A673 (cell line): Measurements from ENCODE around the gene CD28. TPM values are rescaled to one million over a fixed set of nuclear protein-coding genes. Genes with fewer than 3 reads are reported as not detected.

Source experiments
- BruUV-seq: library from RNA; stranded (reverse); fragments of 400-500 nt; replicated peaks from 2 replicates; lab custom pipeline; 2021; lab: Mats Ljungman, UMichigan
- CTCF ChIA-PET: fragments of 300-600 bp; sonication (Branson Sonifier 250); formaldehyde crosslinking; loops from one replicate; lab custom pipeline; 2022; ENCODE audit warnings: antibody characterized with exemption; lab: Charles Lee
- POLR2A ChIA-PET: fragments of 300-600 bp; sonication (Branson Sonifier 250); formaldehyde crosslinking; loops from one replicate; lab custom pipeline; 2022; ENCODE audit warnings: antibody characterized with exemption; ENCODE audit not compliant: low non-redundant PET; lab: Charles Lee
- DNase-seq: peaks from one replicate; pipeline ENCODE4 v3.0.0-alpha.2; 2015; ENCODE audit warnings: low spot score
- H3K27ac ChIP-seq: fragments of 200-600 bp; sonication (generic); 2 replicates; pipeline ENCODE4 v1.5.1; 2016; ENCODE audit warnings: mixed run types, low read depth, mild to moderate bottlenecking, mixed read lengths, antibody characterized with exemption, low read length; ENCODE audit not compliant: poor library complexity, severe bottlenecking
- H3K27me3 ChIP-seq: fragments of 200-600 bp; sonication (generic); replicated peaks from 2 replicates; pipeline ENCODE4 v1.6.1; 2017; ENCODE audit warnings: mixed run types, low read depth, mild to moderate bottlenecking, mixed read lengths, antibody characterized with exemption, low read length; ENCODE audit not compliant: insufficient read depth, poor library complexity
- H3K36me3 ChIP-seq: fragments of 200-600 bp; sonication (generic); 2 replicates; pipeline ENCODE4 v1.6.1; 2016; ENCODE audit warnings: mixed run types, mild to moderate bottlenecking, mixed read lengths, antibody characterized with exemption, low read length; ENCODE audit not compliant: insufficient read depth, poor library complexity, severe bottlenecking
- H3K4me1 ChIP-seq: fragments of 200-600 bp; sonication (generic); 2 replicates; pipeline ENCODE4 v1.6.1; 2017; ENCODE audit warnings: mixed run types, mild to moderate bottlenecking, mixed read lengths, antibody characterized with exemption, low read length; ENCODE audit not compliant: insufficient read depth, poor library complexity, severe bottlenecking
- H3K4me3 ChIP-seq: fragments of 200-600 bp; sonication (generic); 2 replicates; pipeline ENCODE4 v1.5.1; 2016; ENCODE audit warnings: low read depth, mixed run types, mild to moderate bottlenecking, mixed read lengths, low read length; ENCODE audit not compliant: poor library complexity, severe bottlenecking
- H3K9me3 ChIP-seq: fragments of 200-600 bp; sonication (generic); 2 replicates; pipeline ENCODE4 v1.6.1; 2016; ENCODE audit warnings: mixed run types, low read depth, mild to moderate bottlenecking, mixed read lengths, antibody characterized with exemption, low read length; ENCODE audit not compliant: poor library complexity, severe bottlenecking
- EZH2 ChIP-seq: fragments of 200-600 bp; sonication (generic); IDR thresholded peaks from 2 replicates; pipeline ENCODE4 v1.6.1; 2017; ENCODE audit warnings: borderline replicate concordance, low read depth, mild to moderate bottlenecking, mixed read lengths, antibody characterized with exemption, low read length; ENCODE audit not compliant: poor library complexity, severe bottlenecking
- intact Hi-C: fragments of 100-400 bp; cut with micrococcal nuclease; formaldehyde crosslinking; loops from one replicate; pipeline ENCODE4 v1.10.0; 2022; ENCODE audit not compliant: unreplicated experiment
- total RNA-seq: library from RNA; stranded (reverse); gene quantifications from 2 replicates; pipeline ENCODE4 v1.2.3, GENCODE V29; 2021
- TF ChIP-seq, protein P1 (sequence below): fragments of 300-800, 200-600 bp; sonication (generic); conservative IDR thresholded peaks from 2 replicates; pipeline ENCODE4 v1.5.1; 2017; ENCODE audit warnings: low read depth, mild to moderate bottlenecking, antibody characterized with exemption, low read length, moderate library complexity, mixed read lengths

Gene CD28
- total RNA-seq, 1 experiment from 2014 or later: not detected

DNA sequence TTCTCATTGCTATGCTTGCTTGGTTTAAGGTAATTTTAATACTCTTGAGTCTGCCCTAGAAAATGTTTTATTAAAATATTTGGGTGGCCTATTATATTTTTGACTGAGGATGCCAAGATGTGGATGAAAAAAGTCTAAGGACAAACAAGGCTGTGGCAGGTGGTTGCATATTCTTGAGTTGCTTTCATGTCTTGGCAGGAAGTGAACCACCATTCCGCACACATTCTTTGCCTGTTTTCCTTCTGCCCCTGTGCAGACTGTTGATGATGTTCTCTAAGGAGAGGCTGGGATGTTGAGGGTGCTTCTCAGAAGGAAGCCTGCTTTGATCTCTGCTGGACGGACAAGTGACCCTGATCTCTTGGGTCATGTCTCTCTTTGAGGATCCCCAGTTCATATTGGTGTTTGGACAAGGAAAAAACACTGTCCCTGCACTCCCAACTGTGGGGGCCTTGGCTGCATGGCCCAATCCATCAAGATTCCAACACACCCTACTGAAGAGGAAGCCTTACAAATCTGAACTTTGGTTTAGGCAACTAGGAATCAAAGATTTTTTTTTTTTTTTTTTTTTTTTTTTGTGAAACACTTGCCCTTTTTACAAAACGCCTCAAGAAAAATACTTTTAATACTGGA is 45.0 kb upstream of the CD28 start:
- intact Hi-C loops: no loop called here
- no peak for DNase-seq
- Histone ChIP-seq H3K36me3 (no peaks in the 10 kb centered on the region), H3K4me3 (no peak overlapping the region), H3K27me3 (no peaks in the 10 kb centered on the region), H3K9me3 (no peaks in the 10 kb centered on the region), H3K27ac (no peak overlapping the region), H3K4me1 (no peaks in the 10 kb centered on the region)
- no TSS peak for BruUV-seq
- ChIA-PET POLR2A (no interaction called here), CTCF (no interaction called here)
- TF ChIP-seq, protein P1, sequence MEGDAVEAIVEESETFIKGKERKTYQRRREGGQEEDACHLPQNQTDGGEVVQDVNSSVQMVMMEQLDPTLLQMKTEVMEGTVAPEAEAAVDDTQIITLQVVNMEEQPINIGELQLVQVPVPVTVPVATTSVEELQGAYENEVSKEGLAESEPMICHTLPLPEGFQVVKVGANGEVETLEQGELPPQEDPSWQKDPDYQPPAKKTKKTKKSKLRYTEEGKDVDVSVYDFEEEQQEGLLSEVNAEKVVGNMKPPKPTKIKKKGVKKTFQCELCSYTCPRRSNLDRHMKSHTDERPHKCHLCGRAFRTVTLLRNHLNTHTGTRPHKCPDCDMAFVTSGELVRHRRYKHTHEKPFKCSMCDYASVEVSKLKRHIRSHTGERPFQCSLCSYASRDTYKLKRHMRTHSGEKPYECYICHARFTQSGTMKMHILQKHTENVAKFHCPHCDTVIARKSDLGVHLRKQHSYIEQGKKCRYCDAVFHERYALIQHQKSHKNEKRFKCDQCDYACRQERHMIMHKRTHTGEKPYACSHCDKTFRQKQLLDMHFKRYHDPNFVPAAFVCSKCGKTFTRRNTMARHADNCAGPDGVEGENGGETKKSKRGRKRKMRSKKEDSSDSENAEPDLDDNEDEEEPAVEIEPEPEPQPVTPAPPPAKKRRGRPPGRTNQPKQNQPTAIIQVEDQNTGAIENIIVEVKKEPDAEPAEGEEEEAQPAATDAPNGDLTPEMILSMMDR: no peak
- no peak for TF ChIP-seq EZH2

DNA sequence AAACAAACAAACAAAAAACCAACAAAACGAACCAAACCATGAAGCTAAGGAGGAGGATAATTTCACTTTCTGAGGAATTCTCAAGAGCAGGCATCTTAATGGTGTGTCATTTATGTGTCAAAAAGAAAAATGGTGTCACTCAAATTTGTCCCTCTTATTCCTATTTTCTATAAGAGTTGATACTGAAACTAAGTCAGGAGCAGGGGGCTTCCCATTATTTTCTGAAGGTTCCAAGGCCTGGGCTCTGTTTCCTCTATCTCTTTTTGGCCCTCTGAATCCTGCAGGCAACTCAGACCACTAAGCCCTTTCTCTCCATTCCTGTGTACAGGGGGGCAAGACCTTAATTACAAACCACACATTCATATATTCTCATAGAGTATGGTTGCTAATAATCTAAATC is 44.0 kb upstream of the CD28 start:
- Histone ChIP-seq H3K27me3 (no peaks in the 10 kb centered on the region), H3K36me3 (no peaks in the 10 kb centered on the region), H3K4me3 (no peak overlapping the region), H3K4me1 (no peaks in the 10 kb centered on the region), H3K27ac (no peak overlapping the region), H3K9me3 (no peaks in the 10 kb centered on the region)
- no peak for DNase-seq
- BruUV-seq: no TSS peak
- no peak for TF ChIP-seq EZH2
- TF ChIP-seq, protein P1: no peak
- ChIA-PET POLR2A (no interaction called here), CTCF (no interaction called here)
- intact Hi-C loops: no loop called here

DNA sequence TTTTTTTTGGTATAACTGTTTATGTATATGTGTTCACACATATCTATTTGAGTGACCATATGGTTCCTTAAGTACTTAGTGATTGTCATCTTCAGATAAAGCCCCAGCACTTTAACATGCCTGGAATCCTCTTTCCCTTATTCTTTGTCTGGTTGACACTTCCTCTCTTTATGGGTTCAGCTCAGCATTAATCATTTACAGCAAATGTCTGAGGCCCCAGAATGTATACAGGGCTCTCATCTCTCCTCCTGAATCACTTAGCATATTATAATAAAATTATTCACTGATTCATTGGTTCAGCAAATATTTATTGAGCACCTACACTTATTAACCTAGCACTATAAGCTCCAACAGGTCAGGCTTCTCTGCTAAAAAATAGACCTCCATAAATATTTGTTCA is 43.5 kb upstream of the CD28 start:
- no peaks in the 10 kb centered on the region for H3K36me3 ChIP-seq
- ChIA-PET POLR2A (no interaction called here), CTCF (no interaction called here)
- no peak overlapping the region for H3K27ac ChIP-seq
- no peak overlapping the region for H3K4me3 ChIP-seq
- intact Hi-C loops: no loop called here
- H3K9me3 ChIP-seq: no peaks in the 10 kb centered on the region
- no peaks in the 10 kb centered on the region for H3K27me3 ChIP-seq
- TF ChIP-seq, protein P1: no peak
- TF ChIP-seq EZH2: no peak
- no peak for DNase-seq
- H3K4me1 ChIP-seq: no peaks in the 10 kb centered on the region
- BruUV-seq: no TSS peak
